MM.1S (cell line): ENCODE data around the gene SKIC2.
"Not testable (repeated sequence)": the region's sequence is repeated elsewhere in the genome, so short reads cannot be mapped to it uniquely, and the experiment has no call there.

Source experiments
- DNase-seq: peaks from one replicate; pipeline ENCODE4 v3.0.0-alpha.2; 2015
- H2AFZ ChIP-seq: fragments of 300-600 bp; sonication (generic); 2 replicates; pipeline ENCODE4 v1.6.0; 2016; ENCODE audit warnings: antibody characterized with exemption, low read length
- H3F3A ChIP-seq: fragments of 300-600 bp; sonication (generic); 2 replicates; pipeline ENCODE4 v1.6.1; 2016; ENCODE audit warnings: mild to moderate bottlenecking, antibody characterized with exemption, low read length, moderate library complexity, mixed read lengths; ENCODE audit not compliant: insufficient read depth
- H3K27ac ChIP-seq: fragments of 300-600 bp; sonication (generic); 2 replicates; pipeline ENCODE4 v1.5.1; 2016; ENCODE audit warnings: mild to moderate bottlenecking, low read length
- H3K27me3 ChIP-seq: fragments of 300-600 bp; sonication (generic); replicated peaks from 2 replicates; pipeline ENCODE4 v1.6.0; 2016; ENCODE audit warnings: low read length; ENCODE audit not compliant: insufficient read depth
- H3K36me3 ChIP-seq: fragments of 300-600 bp; sonication (generic); replicated peaks from 2 replicates; pipeline ENCODE4 v1.6.1; 2016; ENCODE audit warnings: mild to moderate bottlenecking, low read length, mixed read lengths; ENCODE audit not compliant: insufficient read depth
- H3K4me1 ChIP-seq: fragments of 300-600 bp; sonication (generic); 2 replicates; pipeline ENCODE4 v1.6.1; 2016; ENCODE audit warnings: low read length, mixed read lengths
- H3K4me2 ChIP-seq: fragments of 300-600 bp; sonication (generic); 2 replicates; pipeline ENCODE4 v1.6.0; 2016; ENCODE audit warnings: low read depth, low read length
- H3K4me3 ChIP-seq: fragments of 300-600 bp; sonication (generic); 2 replicates; pipeline ENCODE4 v1.5.1; 2016; ENCODE audit warnings: low read length, mixed read lengths
- H3K79me2 ChIP-seq: fragments of 300-600 bp; sonication (generic); 2 replicates; pipeline ENCODE4 v1.6.1; 2016; ENCODE audit warnings: mixed run types, low read length, mixed read lengths
- H3K9ac ChIP-seq: fragments of 300-600 bp; sonication (generic); 2 replicates; pipeline ENCODE4 v1.6.1; 2016; ENCODE audit warnings: low read length, mixed read lengths
- H3K9me2 ChIP-seq: fragments of 300-600 bp; sonication (generic); replicated peaks from 2 replicates; pipeline ENCODE4 v1.6.1; 2016; ENCODE audit warnings: mild to moderate bottlenecking, low read length, mixed read lengths; ENCODE audit not compliant: insufficient read depth
- H3K9me3 ChIP-seq: fragments of 300-600 bp; sonication (generic); replicated peaks from 2 replicates; pipeline ENCODE4 v1.6.1; 2016; ENCODE audit warnings: mild to moderate bottlenecking, low read length, mixed read lengths; ENCODE audit not compliant: insufficient read depth
- H4K20me1 ChIP-seq: fragments of 300-600 bp; sonication (generic); 2 replicates; pipeline ENCODE4 v1.6.1; 2016; ENCODE audit warnings: mild to moderate bottlenecking, low read length, moderate library complexity, mixed read lengths; ENCODE audit not compliant: insufficient read depth

Gene SKIC2

DNA sequence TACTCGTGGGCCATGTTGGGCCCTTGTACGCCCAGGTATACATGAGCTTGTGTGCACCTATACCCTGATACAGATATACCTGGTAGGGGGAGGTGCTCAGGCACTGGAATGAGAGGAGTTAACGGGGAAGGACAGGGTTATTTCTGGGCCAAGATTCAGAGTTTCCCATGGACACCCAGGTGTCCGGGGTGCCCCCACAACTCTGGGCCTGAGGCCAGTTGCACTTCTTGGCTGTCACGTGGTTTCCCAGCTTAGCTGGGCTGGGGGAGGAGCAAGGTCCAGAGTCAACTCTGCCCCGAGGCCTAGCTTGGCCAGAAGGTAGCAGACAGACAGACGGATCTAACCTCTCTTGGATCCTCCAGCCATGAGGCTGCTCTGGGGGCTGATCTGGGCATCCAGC, 22.8 kb downstream of the SKIC2 start, which contains the start of gene C4A:
Gene C4A (plus strand): TSS at position 314 of the 400 bp plus-strand sequence. CDS start 51 bp downstream, at position 365.
- not testable (repeated sequence) for H3K36me3 ChIP-seq, H3K9ac ChIP-seq, H3K79me2 ChIP-seq, H3K9me2 ChIP-seq, H3K27ac ChIP-seq, H3K4me1 ChIP-seq, H2AFZ ChIP-seq, H3K27me3 ChIP-seq, H4K20me1 ChIP-seq, H3K4me2 ChIP-seq, DNase-seq, H3K4me3 ChIP-seq, H3F3A ChIP-seq, H3K9me3 ChIP-seq

- H3K36me3 ChIP-seq, H3K4me1 ChIP-seq, H3K9me3 ChIP-seq, H2AFZ ChIP-seq, H4K20me1 ChIP-seq, H3K9me2 ChIP-seq, H3K9ac ChIP-seq, DNase-seq, H3K4me3 ChIP-seq, H3K27ac ChIP-seq, H3K79me2 ChIP-seq, H3K27me3 ChIP-seq, H3F3A ChIP-seq, H3K4me2 ChIP-seq: not testable (repeated sequence)
Observed at GRCh38 chr6:31989363-31989762, 30.4 kb downstream of the SKIC2 start.

- not testable (repeated sequence) for H4K20me1 ChIP-seq, H3K79me2 ChIP-seq, H3K4me2 ChIP-seq, H2AFZ ChIP-seq, H3K9ac ChIP-seq, H3F3A ChIP-seq, H3K9me2 ChIP-seq, H3K4me3 ChIP-seq, H3K4me1 ChIP-seq, H3K36me3 ChIP-seq, H3K27ac ChIP-seq, H3K9me3 ChIP-seq, DNase-seq, H3K27me3 ChIP-seq
Observed at GRCh38 chr6:31994421-31994820, 35.4 kb downstream of the SKIC2 start.

- not testable (repeated sequence) for H2AFZ ChIP-seq, H3K9me2 ChIP-seq, H3K36me3 ChIP-seq, H3K4me1 ChIP-seq, H3F3A ChIP-seq, H3K4me3 ChIP-seq, H3K27me3 ChIP-seq, H3K9ac ChIP-seq, H3K27ac ChIP-seq, H4K20me1 ChIP-seq, H3K9me3 ChIP-seq, H3K4me2 ChIP-seq, DNase-seq, H3K79me2 ChIP-seq
Observed at GRCh38 chr6:31996385-31996784, 37.4 kb downstream of the SKIC2 start.

GRCh38 chr6:32002546-32003268, 43.7 kb downstream of the SKIC2 start:
- not testable (repeated sequence) for H3K9me3 ChIP-seq, H3K27ac ChIP-seq, H3K4me3 ChIP-seq, H3K36me3 ChIP-seq, H4K20me1 ChIP-seq, H3K4me1 ChIP-seq, H3K9ac ChIP-seq, H3K4me2 ChIP-seq, H3K9me2 ChIP-seq, H3K27me3 ChIP-seq, H3F3A ChIP-seq, H3K79me2 ChIP-seq, H2AFZ ChIP-seq, DNase-seq

- DNase-seq, H3K4me3 ChIP-seq, H4K20me1 ChIP-seq, H2AFZ ChIP-seq, H3K36me3 ChIP-seq, H3F3A ChIP-seq, H3K4me2 ChIP-seq, H3K27ac ChIP-seq, H3K79me2 ChIP-seq, H3K4me1 ChIP-seq, H3K27me3 ChIP-seq, H3K9me2 ChIP-seq, H3K9ac ChIP-seq, H3K9me3 ChIP-seq: not testable (repeated sequence)
Observed at GRCh38 chr6:32003301-32003700, 44.3 kb downstream of the SKIC2 start.

- not testable (repeated sequence) for H4K20me1 ChIP-seq, H3K4me3 ChIP-seq, H3K27me3 ChIP-seq, H2AFZ ChIP-seq, H3K9ac ChIP-seq, H3F3A ChIP-seq, H3K4me1 ChIP-seq, H3K79me2 ChIP-seq, H3K9me3 ChIP-seq, H3K36me3 ChIP-seq, DNase-seq, H3K4me2 ChIP-seq, H3K9me2 ChIP-seq, H3K27ac ChIP-seq
Observed at GRCh38 chr6:32004393-32004792, 45.4 kb downstream of the SKIC2 start.

DNA sequence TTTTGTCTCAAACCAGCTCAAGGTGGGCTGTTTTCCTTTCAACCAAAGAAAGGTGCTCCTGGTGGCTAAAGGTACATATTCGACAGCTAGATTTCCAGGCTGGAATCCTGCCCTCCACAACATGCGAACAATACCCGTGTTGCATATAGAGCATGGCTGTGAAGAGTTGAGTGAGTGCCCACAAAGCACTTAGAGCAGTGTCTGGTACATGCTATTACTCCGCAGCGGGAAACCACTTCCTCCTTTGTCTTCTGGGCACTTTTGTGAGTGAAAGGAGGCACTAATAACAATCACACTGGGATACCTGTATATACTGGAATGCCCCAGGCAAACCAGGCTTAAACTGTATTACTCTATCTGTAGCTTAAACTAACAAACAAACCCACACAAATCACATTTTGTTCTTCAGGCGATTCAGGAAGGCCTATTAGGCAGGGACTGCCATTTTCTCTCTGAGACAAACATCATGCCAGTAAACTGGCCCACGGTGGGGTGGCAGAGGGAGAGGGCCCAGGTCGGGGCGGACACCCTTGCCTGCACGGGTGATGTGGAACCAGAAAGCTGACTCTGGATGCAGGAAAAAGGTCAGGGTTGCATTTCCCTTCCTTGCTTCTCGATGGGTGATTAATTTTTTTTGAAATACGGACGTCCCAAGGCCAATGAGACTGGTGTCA, 46.0 kb downstream of the SKIC2 start:
- not testable (repeated sequence) for H3K27me3 ChIP-seq, H3K9ac ChIP-seq, H3K36me3 ChIP-seq, H3K4me3 ChIP-seq, H3K9me3 ChIP-seq, H3K79me2 ChIP-seq, DNase-seq, H3K27ac ChIP-seq, H3F3A ChIP-seq, H3K4me2 ChIP-seq, H3K9me2 ChIP-seq, H4K20me1 ChIP-seq, H2AFZ ChIP-seq, H3K4me1 ChIP-seq
